SJSA1 (cell line): Measurements from ENCODE around the gene NUDT3. TPM values are rescaled to one million over a fixed set of nuclear protein-coding genes. Genes with fewer than 3 reads are reported as not detected.
"Not testable (repeated sequence)": the region's sequence is repeated elsewhere in the genome, so short reads cannot be mapped to it uniquely, and the experiment has no call there.

Experiments
- DNase-seq, 2 experiments: peaks; one replicate each; pipeline ENCODE4 v3.0.0-alpha.2; 2015 to 2020; ENCODE audit warnings: low spot score in 2 of 2, low read depth in 1 of 2
- H3K27ac ChIP-seq: fragments of 250-450 bp; sonication (Bioruptor Pico); 2 replicates; pipeline ENCODE4 v1.5.1; 2020; ENCODE audit warnings: mild to moderate bottlenecking, moderate library complexity
- H3K27me3 ChIP-seq: fragments of 250-450 bp; sonication (Bioruptor Pico); replicated peaks from 2 replicates; pipeline ENCODE4 v1.5.1; 2020; ENCODE audit warnings: mild to moderate bottlenecking, moderate library complexity
- H3K36me3 ChIP-seq: fragments of 250-450 bp; sonication (Bioruptor Pico); 2 replicates; pipeline ENCODE4 v1.5.1; 2020; ENCODE audit warnings: mild to moderate bottlenecking
- H3K4me1 ChIP-seq: fragments of 250-450 bp; sonication (Bioruptor Pico); replicated peaks from 2 replicates; pipeline ENCODE4 v1.6.1; 2021; ENCODE audit warnings: mild to moderate bottlenecking
- H3K4me3 ChIP-seq: fragments of 250-450 bp; sonication (Bioruptor Pico); 2 replicates; pipeline ENCODE4 v1.5.1; 2020; ENCODE audit warnings: mild to moderate bottlenecking
- H3K9me3 ChIP-seq: fragments of 250-450 bp; sonication (Bioruptor Pico); replicated peaks from 2 replicates; pipeline ENCODE4 v1.5.1; 2020; ENCODE audit warnings: mild to moderate bottlenecking
- total RNA-seq: library from RNA; depleted of rRNA; stranded (reverse); fragments of >200 nt; shearing (Covaris generic); gene quantifications from 2 replicates; pipeline ENCODE4 v1.2.3, GENCODE V29; 2014

Gene NUDT3
- total RNA-seq, 1 experiment from 2014 or later = 20.2 TPM

GRCh38 chr6:34284563-34285447, 107.7 kb downstream of the NUDT3 start:
- Histone ChIP-seq H3K4me3 (no peak overlapping the region), H3K9me3 (no peaks in the 10 kb centered on the region), H3K27me3 (no peaks in the 10 kb centered on the region), H3K4me1 (no peaks in the 10 kb centered on the region), H3K36me3 (peaks cover 17% of the 10 kb centered on the region), H3K27ac (no peak overlapping the region)
- no peak for DNase-seq

GRCh38 chr6:34281702-34282334, 110.7 kb downstream of the NUDT3 start:
- Histone ChIP-seq H3K4me1 (no peaks in the 10 kb centered on the region), H3K27me3 (no peaks in the 10 kb centered on the region), H3K36me3 (peaks cover 10% of the 10 kb centered on the region; the same call in 1 of the 2 replicates), H3K4me3 (no peak overlapping the region), H3K9me3 (no peaks in the 10 kb centered on the region), H3K27ac (no peak overlapping the region)
- no peak for DNase-seq

DNA sequence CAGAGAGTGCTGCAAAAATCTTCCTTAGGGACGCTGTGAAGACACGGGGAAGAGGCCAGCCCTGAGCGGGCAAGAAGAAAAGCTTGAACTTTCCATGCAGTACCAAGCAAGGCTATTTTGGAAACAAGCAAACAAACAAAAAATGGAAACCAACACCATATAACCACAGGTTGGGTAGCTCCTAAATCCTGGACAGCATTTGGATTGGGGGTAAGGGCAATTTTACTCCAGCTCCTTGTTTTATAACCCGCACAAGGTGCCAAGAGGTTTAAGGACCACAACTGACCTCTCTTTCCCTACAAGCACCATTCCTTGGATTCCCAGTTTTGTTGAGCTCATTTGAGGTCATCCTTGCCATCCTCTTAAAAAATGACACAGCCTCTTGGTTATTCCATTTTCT, 112.3 kb downstream of the NUDT3 start:
- DNase-seq = no peak
- Histone ChIP-seq H3K36me3 (peaks cover 9% of the 10 kb centered on the region; the same call in 1 of the 2 replicates), H3K27me3 (no peaks in the 10 kb centered on the region), H3K9me3 (no peaks in the 10 kb centered on the region), H3K4me1 (no peaks in the 10 kb centered on the region), H3K4me3 (no peak overlapping the region), H3K27ac (no peak overlapping the region)

DNA sequence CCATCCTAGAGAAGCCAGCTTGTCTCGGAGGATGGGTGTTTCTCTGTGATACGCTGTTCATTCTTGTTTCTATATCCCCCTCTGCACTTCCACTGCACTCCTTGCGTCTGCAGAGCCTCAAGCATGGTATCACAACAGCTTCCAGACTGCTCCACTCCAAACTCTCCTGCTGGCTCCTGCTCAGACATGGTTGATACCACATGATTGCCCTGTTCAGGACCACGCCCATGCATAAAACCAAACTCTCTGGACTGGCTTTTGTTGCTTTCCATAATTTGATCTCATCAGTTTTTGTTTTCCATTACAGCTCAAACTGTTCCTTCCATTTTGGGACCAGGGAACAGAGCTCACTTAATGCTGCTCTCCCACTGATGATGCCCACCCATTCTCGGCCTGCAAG, 113.6 kb downstream of the NUDT3 start:
- H3K4me3 ChIP-seq = no peak overlapping the region
- H3K27ac ChIP-seq = no peak overlapping the region

GRCh38 chr6:34277763-34278112, 114.7 kb downstream of the NUDT3 start:
- no peak overlapping the region for H3K27ac ChIP-seq
- 0 out of 2 replicates have a peak, but pooled peaks cover 5% of the 10 kb centered on the region for H3K36me3 ChIP-seq
- no peaks in the 10 kb centered on the region for H3K27me3 ChIP-seq
- no peaks in the 10 kb centered on the region for H3K4me1 ChIP-seq
- no peak for DNase-seq
- no peaks in the 10 kb centered on the region for H3K9me3 ChIP-seq
- H3K4me3 ChIP-seq = no peak overlapping the region

More for the DNA sequence above, 113.6 kb downstream of the NUDT3 start:
- H3K9me3 ChIP-seq = no peaks in the 10 kb centered on the region
- no peaks in the 10 kb centered on the region for H3K27me3 ChIP-seq
- no peaks in the 10 kb centered on the region for H3K4me1 ChIP-seq
- 0 out of 2 replicates have a peak, but pooled peaks cover 5% of the 10 kb centered on the region for H3K36me3 ChIP-seq
- DNase-seq = no peak

- Histone ChIP-seq H3K9me3 (no peaks in the 10 kb centered on the region), H3K27ac (no peak overlapping the region), H3K4me1 (no peaks in the 10 kb centered on the region), H3K27me3 (no peaks in the 10 kb centered on the region), H3K4me3 (no peak overlapping the region), H3K36me3 (0 out of 2 replicates have a peak, but pooled peaks cover 5% of the 10 kb centered on the region)
- DNase-seq = no peak
Measured at GRCh38 chr6:34276881-34277762, 115.3 kb downstream of the NUDT3 start.

- Histone ChIP-seq H3K4me1 (no peaks in the 10 kb centered on the region), H3K9me3 (no peaks in the 10 kb centered on the region), H3K27ac (no peak overlapping the region), H3K36me3 (0 out of 2 replicates have a peak, but pooled peaks cover 5% of the 10 kb centered on the region), H3K27me3 (no peaks in the 10 kb centered on the region), H3K4me3 (no peak overlapping the region)
- no peak for DNase-seq
Measured at GRCh38 chr6:34276191-34276590, 116.3 kb downstream of the NUDT3 start.

- DNase-seq = no peak
- Histone ChIP-seq H3K4me3 (no peak overlapping the region), H3K27me3 (no peaks in the 10 kb centered on the region), H3K4me1 (no peaks in the 10 kb centered on the region), H3K9me3 (no peaks in the 10 kb centered on the region), H3K27ac (no peak overlapping the region), H3K36me3 (0 out of 2 replicates have a peak, but pooled peaks cover 5% of the 10 kb centered on the region)
Measured at GRCh38 chr6:34275128-34275804, 117.2 kb downstream of the NUDT3 start.

- Histone ChIP-seq H3K27ac (no peak overlapping the region), H3K4me3 (no peak overlapping the region), H3K36me3 (0 out of 2 replicates have a peak, but pooled peaks cover 5% of the 10 kb centered on the region), H3K9me3 (no peaks in the 10 kb centered on the region), H3K4me1 (no peaks in the 10 kb centered on the region), H3K27me3 (no peaks in the 10 kb centered on the region)
- DNase-seq = no peak
Measured at GRCh38 chr6:34274129-34274528, 118.3 kb downstream of the NUDT3 start.

DNA sequence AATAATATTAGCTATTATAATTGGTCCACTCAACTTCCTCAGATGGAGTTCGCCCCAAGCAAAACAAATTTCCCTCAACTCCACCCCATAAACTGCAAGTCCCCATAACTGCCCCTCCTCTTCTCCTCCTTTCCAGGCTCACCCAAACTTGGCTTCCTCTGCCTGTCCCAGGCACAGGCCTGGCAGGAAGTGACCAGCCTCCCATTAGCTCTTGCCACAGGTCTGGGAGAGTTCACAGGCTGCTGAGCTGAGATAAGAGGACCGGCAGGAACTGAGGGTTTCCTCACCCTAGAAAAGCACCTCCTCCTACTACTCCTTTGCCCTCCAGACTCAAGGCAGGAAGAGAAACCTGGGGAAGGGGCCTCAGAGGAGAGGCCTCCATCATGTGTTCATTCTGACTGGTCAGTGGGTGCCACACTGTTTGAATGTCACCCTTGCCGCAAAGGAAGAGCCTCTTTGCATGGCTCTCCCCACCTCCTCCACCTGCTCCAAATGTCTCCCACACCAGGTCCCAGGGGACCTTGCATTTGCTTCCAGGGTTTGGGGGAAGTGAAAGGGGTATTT, 119.1 kb downstream of the NUDT3 start:
- Histone ChIP-seq H3K4me1 (no peaks in the 10 kb centered on the region), H3K27me3 (no peaks in the 10 kb centered on the region), H3K27ac (no peak overlapping the region), H3K36me3 (0 out of 2 replicates have a peak, but pooled peaks cover under 1% of the 10 kb centered on the region), H3K4me3 (no peak overlapping the region), H3K9me3 (no peaks in the 10 kb centered on the region)
- DNase-seq = no peak

- no peak overlapping the region for H3K27ac ChIP-seq
- H3K4me3 ChIP-seq = no peak overlapping the region
- DNase-seq = no peak
- H3K4me1 ChIP-seq = no peaks in the 10 kb centered on the region
- H3K9me3 ChIP-seq = no peaks in the 10 kb centered on the region
- H3K27me3 ChIP-seq = no peaks in the 10 kb centered on the region
- H3K36me3 ChIP-seq = no peaks in the 10 kb centered on the region
Measured at GRCh38 chr6:34272013-34272926, 120.2 kb downstream of the NUDT3 start.

- not testable (repeated sequence) for H3K27me3 ChIP-seq, H3K9me3 ChIP-seq, H3K4me3 ChIP-seq, H3K27ac ChIP-seq, DNase-seq, H3K4me1 ChIP-seq, H3K36me3 ChIP-seq
Measured at GRCh38 chr6:34269658-34270341, 122.7 kb downstream of the NUDT3 start.
